Caco-2 (cell line): ENCODE data around the gene SPINT1. TPM values are rescaled to one million over a fixed set of nuclear protein-coding genes. Genes with fewer than 3 reads are reported as not detected.

Experiments used
- BruUV-seq: library from RNA; stranded (reverse); fragments of 400-500 nt; replicated peaks from 2 replicates; lab custom pipeline; 2021; lab: Mats Ljungman, UMichigan
- CTCF ChIA-PET: fragments of 300-600 bp; sonication (Branson Sonifier 250); formaldehyde crosslinking; loops from one replicate; lab custom pipeline; 2022; ENCODE audit warnings: antibody characterized with exemption; lab: Charles Lee
- POLR2A ChIA-PET: fragments of 300-600 bp; sonication (Branson Sonifier 250); formaldehyde crosslinking; loops from one replicate; lab custom pipeline; 2022; ENCODE audit warnings: antibody characterized with exemption; lab: Charles Lee
- DNase-seq, 2 experiments: peaks; one replicate each; pipeline versions ENCODE4 v3.0.0 to v3.0.0-alpha.2; 2020 to 2022
- H3K27me3 ChIP-seq: replicated peaks from 2 replicates; pipeline ENCODE4 v1.6.0; 2011; ENCODE audit warnings: low read length; ENCODE audit not compliant: control insufficient read depth, insufficient read depth
- H3K36me3 ChIP-seq: 2 replicates; pipeline ENCODE4 v1.5.1; 2011; ENCODE audit warnings: low read length; ENCODE audit not compliant: control insufficient read depth, insufficient read depth
- H3K4me1 ChIP-seq: fragments of 250-450 bp; sonication (Bioruptor Pico); 2 replicates; pipeline ENCODE4 v1.5.1; 2020; ENCODE audit warnings: mild to moderate bottlenecking
- H3K4me3 ChIP-seq: 2 replicates; pipeline ENCODE4 v1.5.1; 2011; ENCODE audit warnings: low read depth, mild to moderate bottlenecking, control low read depth, low read length
- H3K9me3 ChIP-seq: fragments of 250-450 bp; sonication (Bioruptor Pico); 2 replicates; pipeline ENCODE4 v1.5.1; 2020; ENCODE audit warnings: mild to moderate bottlenecking, moderate library complexity
- H3K27ac Mint-ChIP-seq: one replicate; pipeline ENCODE4 v1.8.0; 2022; ENCODE audit warnings: mixed read lengths; ENCODE audit not compliant: unreplicated experiment
- H3K27me3 Mint-ChIP-seq: one replicate; pipeline ENCODE4 v1.8.0; 2022; ENCODE audit warnings: mixed read lengths; ENCODE audit not compliant: insufficient read depth, unreplicated experiment
- H3K36me3 Mint-ChIP-seq: one replicate; pipeline ENCODE4 v1.8.0; 2022; ENCODE audit warnings: mild to moderate bottlenecking, mixed read lengths; ENCODE audit not compliant: insufficient read depth, unreplicated experiment
- H3K4me1 Mint-ChIP-seq: one replicate; pipeline ENCODE4 v1.8.0; 2022; ENCODE audit warnings: low read depth, mixed read lengths; ENCODE audit not compliant: unreplicated experiment
- H3K4me3 Mint-ChIP-seq: one replicate; pipeline ENCODE4 v1.8.0; 2022; ENCODE audit warnings: mild to moderate bottlenecking, moderate library complexity, mixed read lengths; ENCODE audit not compliant: unreplicated experiment
- H3K9me3 Mint-ChIP-seq: one replicate; pipeline ENCODE4 v1.8.0; 2022; ENCODE audit warnings: mixed read lengths; ENCODE audit not compliant: unreplicated experiment
- CTCF ChIP-seq, 2 experiments: fragments of 200-600 bp in 1 of 2; IDR thresholded peaks; 1 replicate in 1 of 2; 2 replicates in 1 of 2; pipeline versions ENCODE4 v1.5.1 to v1.8.0; 2011 to 2022; ENCODE audit warnings: antibody characterized with exemption in 1 of 2, control low read depth in 1 of 2, inconsistent platforms in 1 of 2, low read depth in 1 of 2, low read length in 1 of 2, mild to moderate bottlenecking in 1 of 2, moderate library complexity in 1 of 2; ENCODE audit not compliant: insufficient read depth in 1 of 2, severe bottlenecking in 1 of 2, unreplicated experiment in 1 of 2
- intact Hi-C: fragments of 100-400 bp; cut with micrococcal nuclease; formaldehyde crosslinking; loops from one replicate; pipeline ENCODE4 v1.10.0; 2022; ENCODE audit not compliant: unreplicated experiment
- total RNA-seq: library from RNA; stranded (reverse); gene quantifications from 2 replicates; pipeline ENCODE4 v1.2.3, GENCODE V29; 2022

The SPINT1 gene
- total RNA-seq, 1 experiment from 2014 or later = 305 TPM

DNA sequence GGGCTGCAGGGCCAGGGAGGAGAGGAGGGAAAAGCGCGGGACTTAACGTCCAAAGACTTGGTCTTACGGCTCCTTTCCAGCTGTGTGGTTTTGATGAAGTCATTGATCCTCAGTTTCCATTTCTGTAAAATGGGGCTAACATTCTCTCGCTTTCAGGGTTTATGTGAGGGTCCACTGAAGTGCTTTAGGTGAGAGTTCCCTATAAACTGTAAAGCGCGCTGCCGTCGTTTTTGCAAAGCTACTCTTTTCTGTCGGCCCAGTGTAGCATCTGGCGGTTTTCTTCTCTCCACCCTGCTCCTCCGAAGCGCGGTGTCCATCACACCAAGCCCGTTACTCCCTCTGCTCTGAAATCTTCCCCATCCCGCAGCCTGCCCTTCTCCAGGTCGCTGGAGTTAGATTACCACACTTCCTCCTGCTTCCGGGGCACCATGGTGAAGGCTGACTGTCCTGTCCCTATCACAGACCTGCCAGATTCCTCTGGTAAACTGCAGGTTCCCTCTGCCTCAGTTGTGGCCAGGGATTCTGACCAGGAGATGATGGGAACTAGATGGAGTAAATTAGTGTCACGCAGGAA is 35.9 kb upstream of the SPINT1 start:
- Mint-ChIP-seq H3K9me3 (no peaks in the 10 kb centered on the region), H3K4me3 (peak overlapping the region; percentile 95), H3K27ac (peak overlapping the region; percentile 94), H3K4me1 (no peaks in the 10 kb centered on the region), H3K27me3 (no peaks in the 10 kb centered on the region), H3K36me3 (peaks cover 17% of the 10 kb centered on the region)
- no peak for DNase-seq
- H3K9me3 ChIP-seq = no peaks in the 10 kb centered on the region
- no peaks in the 10 kb centered on the region for H3K27me3 ChIP-seq
- TSS peak; percentile 52 for BruUV-seq
- intact Hi-C loops = loop anchor here (1.0 kb wide), 2 partner anchors 18 to 38 kb away; no protein-coding TSS in a partner anchor
- peak overlapping the region; percentile 88 for H3K4me3 ChIP-seq
- POLR2A ChIA-PET = interaction anchor here (0.5 to 3.0 kb wide), 6 partner anchors 37 to 175 kb away, joined by 3 to 23 read pairs (median 6); partner anchors contain the start of genes DLL4, GCHFR, SPINT1 and VPS18
- no peak for TF ChIP-seq CTCF (IDR thresholded peaks at IDR 0.05; ENCODE audit: insufficient read depth in 1 of 2, low read depth in 1 of 2, low read length in 1 of 2, severe bottlenecking in 1 of 2, unreplicated experiment in 1 of 2)
- CTCF ChIA-PET = interaction anchor here (0.9 to 1.7 kb wide), 10 partner anchors 25 to 87 kb away, joined by 3 to 11 read pairs (median 8); partner anchors contain the start of genes GCHFR, SPINT1 and VPS18
- H3K36me3 ChIP-seq = no peaks in the 10 kb centered on the region
- 0 out of 2 replicates have a peak, but pooled peaks cover 4% of the 10 kb centered on the region for H3K4me1 ChIP-seq

GRCh38 chr15:40808861-40809450 is 34.9 kb upstream of the SPINT1 start:
- no peaks in the 10 kb centered on the region for H3K9me3 Mint-ChIP-seq
- no peak for DNase-seq
- ChIA-PET CTCF (no interaction called here), POLR2A (interaction anchor here (3.0 kb wide), 1 partner anchor 36 kb away, joined by 23 read pairs; the partner anchor contains the start of gene SPINT1)
- peak overlapping the region; percentile 95 for H3K4me3 Mint-ChIP-seq
- peaks cover 20% of the 10 kb centered on the region for H3K36me3 Mint-ChIP-seq
- H3K27me3 ChIP-seq = no peaks in the 10 kb centered on the region
- H3K27ac Mint-ChIP-seq = no peak overlapping the region
- H3K4me1 ChIP-seq = 0 out of 2 replicates have a peak, but pooled peaks cover 4% of the 10 kb centered on the region
- H3K27me3 Mint-ChIP-seq = no peaks in the 10 kb centered on the region
- no peaks in the 10 kb centered on the region for H3K9me3 ChIP-seq
- TF ChIP-seq CTCF (IDR thresholded peaks at IDR 0.05; ENCODE audit: insufficient read depth in 1 of 2, low read depth in 1 of 2, low read length in 1 of 2, severe bottlenecking in 1 of 2, unreplicated experiment in 1 of 2) = no peak
- no peak overlapping the region for H3K4me3 ChIP-seq
- H3K36me3 ChIP-seq = no peaks in the 10 kb centered on the region
- BruUV-seq = no TSS peak
- H3K4me1 Mint-ChIP-seq = no peaks in the 10 kb centered on the region
- intact Hi-C loops = no loop called here

- Histone ChIP-seq H3K36me3 (no peaks in the 10 kb centered on the region), H3K9me3 (no peaks in the 10 kb centered on the region), H3K27me3 (no peaks in the 10 kb centered on the region), H3K4me1 (0 out of 2 replicates have a peak, but pooled peaks cover 4% of the 10 kb centered on the region), H3K4me3 (no peak overlapping the region)
- Mint-ChIP-seq H3K27me3 (no peaks in the 10 kb centered on the region), H3K36me3 (peaks cover 25% of the 10 kb centered on the region), H3K27ac (no peak overlapping the region), H3K4me1 (peaks cover 7% of the 10 kb centered on the region), H3K9me3 (no peaks in the 10 kb centered on the region), H3K4me3 (no peak overlapping the region)
- ChIA-PET POLR2A (no interaction called here), CTCF (no interaction called here)
- no peak for DNase-seq
- TF ChIP-seq CTCF (IDR thresholded peaks at IDR 0.05; ENCODE audit: insufficient read depth in 1 of 2, low read depth in 1 of 2, low read length in 1 of 2, severe bottlenecking in 1 of 2, unreplicated experiment in 1 of 2) = no peak
- BruUV-seq = no TSS peak
- intact Hi-C loops = no loop called here
Measured at GRCh38 chr15:40812721-40813425, 31.0 kb upstream of the SPINT1 start.
